HT1080 (cell line): ENCODE measurements around the gene SOX12. TPM values are rescaled to one million over a fixed set of nuclear protein-coding genes. Genes with fewer than 3 reads are reported as not detected.
"Not testable (repeated sequence)": the region's sequence is repeated elsewhere in the genome, so short reads cannot be mapped to it uniquely, and the experiment has no call there.

Source experiments
- DNase-seq: peaks from one replicate; pipeline ENCODE4 v3.0.0-alpha.2; 2015; ENCODE audit warnings: low read depth
- total RNA-seq: library from RNA; depleted of rRNA; stranded (reverse); fragments of >200 nt; shearing (Covaris generic); gene quantifications from 2 replicates; pipeline ENCODE4 v1.2.3, GENCODE V29; 2014; rRNA removed

Gene SOX12
- total RNA-seq, 1 experiment from 2014 or later = 13.2 TPM

DNA sequence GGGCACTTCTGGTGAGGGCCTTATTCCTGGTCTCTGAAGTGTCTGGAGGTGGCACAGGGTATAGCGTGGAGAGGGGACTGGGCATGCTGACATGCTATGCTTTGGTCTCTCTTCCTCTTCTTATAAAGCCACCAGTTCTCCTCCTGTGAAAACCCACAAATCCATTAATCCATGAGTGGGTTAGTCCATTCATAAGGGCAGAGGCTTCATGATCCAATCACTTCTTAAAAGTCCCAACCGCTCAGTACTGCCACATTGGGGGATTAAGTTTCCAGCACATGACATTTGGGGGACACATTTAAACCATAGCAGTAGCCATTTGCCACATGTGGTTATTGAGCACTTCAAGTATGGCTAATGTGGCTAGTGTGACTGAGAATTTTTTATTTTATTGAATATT lies 51.4 kb downstream of the SOX12 start:
- no peak for DNase-seq

- DNase-seq = not testable (repeated sequence)
Measured at GRCh38 chr20:377578-377977, 52.2 kb downstream of the SOX12 start.

DNA sequence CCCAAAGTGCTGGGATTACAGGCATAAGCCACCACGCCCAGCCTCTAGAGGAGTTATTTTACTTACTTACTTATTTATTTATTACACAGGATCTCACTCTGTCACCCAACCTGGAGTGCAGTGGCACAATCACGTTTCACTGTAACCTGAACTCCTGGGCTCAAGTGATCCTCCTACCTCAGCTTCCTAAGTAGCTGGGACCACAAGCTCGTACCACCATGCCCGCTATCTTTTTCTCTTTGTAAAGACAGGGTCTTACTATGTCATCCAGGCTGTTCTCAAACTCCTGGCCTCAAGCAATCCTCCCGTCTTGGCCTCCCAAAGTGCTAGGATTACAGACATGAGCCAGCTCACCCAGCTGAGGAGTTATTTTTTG lies 53.6 kb downstream of the SOX12 start:
- DNase-seq = no peak

Other genes with a start within 250 kb of the SOX12 start
- gene DEFB125, start 237.9 kb upstream of the SOX12 start, total RNA-seq = not detected in 2 replicates
- gene DEFB126, start 183.0 kb upstream of the SOX12 start, total RNA-seq = not detected in 2 replicates
- not detected in 2 replicates for gene DEFB127, start 168.1 kb upstream of the SOX12 start, total RNA-seq
- not detected in 2 replicates for gene DEFB128, start 135.8 kb upstream of the SOX12 start, total RNA-seq
- not detected in 2 replicates for gene DEFB129, start 98.3 kb upstream of the SOX12 start, total RNA-seq
- gene DEFB132, start 67.8 kb upstream of the SOX12 start, total RNA-seq = not detected in 2 replicates
- 0.23 and 0.50 TPM in 2 replicates for gene C20orf96, start 34.8 kb upstream of the SOX12 start, total RNA-seq
- 17.3 and 22.2 TPM in 2 replicates for gene ZCCHC3, start 28.0 kb upstream of the SOX12 start, total RNA-seq
- 18.8 and 21.7 TPM in 2 replicates for gene NRSN2, start 21.6 kb downstream of the SOX12 start, total RNA-seq
- gene TRIB3, start 55.2 kb downstream of the SOX12 start, total RNA-seq = 91.3 and 92.5 TPM in 2 replicates
- 105 and 122 TPM in 2 replicates for gene RBCK1, start 82.7 kb downstream of the SOX12 start, total RNA-seq
- gene TBC1D20, start 137.0 kb downstream of the SOX12 start, total RNA-seq = 20.4 and 25.2 TPM in 2 replicates
- 149 and 187 TPM in 2 replicates for gene CSNK2A1, start 218.2 kb downstream of the SOX12 start, total RNA-seq